Renal cortex interstitium (tissue), 11 donors: ENCODE data around the gene MCU. TPM values are rescaled to one million over a fixed set of nuclear protein-coding genes. Genes with fewer than 3 reads are reported as not detected.

ENCODE experiments used
- DNase-seq, 11 donors: peaks; one replicate each; pipeline ENCODE4 v3.0.0-alpha.2; 2013; ENCODE audit warnings: low read depth in 9 of 11, low spot score in 4 of 11; ENCODE audit errors: extremely low read depth in 1 of 11
- polyA plus RNA-seq, 3 donors: library from polyadenylated mRNA; unstranded; fragments of 120-200 nt; gene quantifications; one replicate each; pipeline ENCODE4 v1.2.1, GENCODE V29; 2013; ENCODE audit not compliant: insufficient read length in 3 of 3

The MCU gene
- polyA plus RNA-seq, 3 donors, result 41.0 to 51.6 (median 44.1) TPM

- DNase-seq, result no peak
These were observed 90.8 kb downstream of the MCU start for GRCh38 chr10:72782649-72783330.

DNA sequence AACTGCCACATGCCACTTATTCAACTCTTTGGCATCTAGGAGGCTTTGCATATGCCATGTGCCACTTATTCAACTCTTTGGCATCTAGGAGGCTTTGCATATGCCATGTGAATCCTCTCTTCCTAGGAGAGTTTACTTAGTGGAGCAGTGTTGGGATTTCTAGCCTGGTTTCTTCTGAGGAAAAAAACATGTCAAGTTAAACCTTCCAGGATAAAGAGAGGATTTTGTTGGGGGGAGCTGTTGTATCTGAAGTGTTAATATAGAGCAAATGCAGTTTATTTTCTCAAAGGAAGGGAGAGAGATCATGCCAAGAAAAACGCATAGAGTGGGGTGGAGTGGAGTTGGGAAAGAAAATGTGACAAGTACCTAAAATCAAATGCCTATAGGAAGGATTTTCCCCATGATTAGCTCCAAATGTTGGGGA is 91.5 kb downstream of the MCU start:
- DNase-seq, result no peak

- DNase-seq, result peak; percentile 44 to 78 (median 56)
These were observed 92.8 kb downstream of the MCU start for GRCh38 chr10:72784551-72785351.

- no peak for DNase-seq
These were observed 93.5 kb downstream of the MCU start for GRCh38 chr10:72785409-72785808.

DNA sequence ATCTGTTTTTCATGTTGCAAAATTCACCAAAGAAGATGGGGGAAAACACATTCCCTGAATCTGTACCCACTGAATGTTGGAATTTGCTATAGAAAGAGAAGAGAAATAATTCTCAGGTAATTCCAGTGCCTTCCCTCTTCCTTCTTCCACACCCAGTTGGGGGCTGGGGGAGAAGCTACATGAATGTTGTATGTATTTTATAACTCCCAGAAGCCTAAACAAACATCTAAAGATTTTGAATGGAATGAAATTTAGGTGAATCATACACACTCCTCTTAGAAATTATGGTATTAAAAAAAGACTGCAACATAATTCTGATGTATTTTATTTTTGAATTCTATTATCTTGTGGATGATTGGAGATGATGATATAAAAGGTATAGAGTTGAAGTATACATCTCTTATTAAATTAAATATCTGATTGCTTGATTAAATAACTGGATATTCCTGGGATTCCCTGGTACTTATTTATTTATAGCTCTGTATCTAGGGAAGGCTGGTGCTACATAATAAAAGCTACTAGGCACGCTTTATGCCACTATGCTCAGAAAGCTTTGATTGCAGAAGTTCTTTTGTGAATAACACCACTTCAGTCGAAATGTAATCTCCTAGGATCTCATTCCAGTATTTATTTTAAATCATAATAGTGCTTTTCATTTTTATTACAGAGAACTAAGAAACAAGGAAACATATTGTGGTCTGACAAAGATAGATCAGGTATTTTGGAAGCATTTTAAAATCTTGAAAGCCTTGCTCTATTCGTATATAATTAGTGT is 98.5 kb downstream of the MCU start:
- DNase-seq, result no peak

- no peak for DNase-seq
These were observed 100.3 kb downstream of the MCU start for GRCh38 chr10:72792288-72792687.

GRCh38 chr10:72793752-72794151 is 101.8 kb downstream of the MCU start:
- no peak for DNase-seq

- no peak for DNase-seq
These were observed 102.3 kb downstream of the MCU start for GRCh38 chr10:72794260-72794659.

DNA sequence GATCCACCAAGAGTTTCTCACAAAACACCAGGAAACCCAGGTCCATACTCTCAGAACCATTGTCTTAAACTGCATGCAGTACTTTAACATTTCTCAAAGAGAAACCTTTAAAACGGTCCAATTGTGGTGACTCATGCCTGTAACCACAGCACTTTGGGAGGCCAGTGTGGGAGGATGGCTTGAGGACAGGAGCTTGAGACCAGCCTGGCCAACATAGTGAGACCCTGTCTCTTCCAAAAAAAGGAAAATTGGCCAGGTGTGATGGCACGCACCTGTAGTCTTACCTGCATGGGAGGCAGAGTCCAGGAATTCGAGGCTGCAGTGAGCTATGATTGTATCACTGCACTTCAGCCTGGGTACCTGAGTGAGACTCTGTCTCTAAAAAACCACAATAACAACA is 104.1 kb downstream of the MCU start:
- no peak for DNase-seq

GRCh38 chr10:72796538-72796937 is 104.6 kb downstream of the MCU start:
- no peak for DNase-seq

DNA sequence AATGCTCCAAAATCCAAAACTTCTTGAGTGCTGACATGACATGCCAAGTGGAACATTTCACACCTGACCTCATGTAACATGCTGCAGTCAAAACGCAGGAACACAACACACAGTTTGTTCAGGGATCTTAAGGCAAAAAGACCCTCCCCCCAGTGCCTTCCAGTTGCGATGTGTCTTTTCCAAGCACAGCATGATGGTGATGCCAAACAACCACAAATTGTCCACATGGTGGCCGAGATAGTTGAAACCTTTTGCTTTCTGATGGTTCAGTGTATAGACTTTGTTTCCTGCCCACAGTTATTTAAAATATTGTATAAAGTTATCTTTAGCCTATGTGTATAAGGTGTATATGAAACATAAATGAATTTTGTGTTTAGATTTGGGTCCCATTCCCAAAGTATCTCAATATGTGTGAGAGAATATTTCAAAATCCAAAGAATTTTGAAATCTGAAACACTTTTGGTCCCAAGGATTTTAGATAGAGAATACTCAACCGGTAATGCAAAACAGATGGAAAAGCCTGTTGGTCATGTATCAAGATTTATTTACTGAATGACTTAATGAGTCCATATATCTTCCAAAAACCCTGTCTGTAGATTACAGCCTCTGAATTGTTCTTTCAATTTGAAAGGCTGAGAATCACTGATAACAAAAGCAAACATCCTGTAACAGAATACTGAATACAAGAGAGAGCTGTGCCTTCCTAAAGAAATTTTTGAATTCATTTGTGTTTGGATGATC is 108.2 kb downstream of the MCU start:
- peak in 1 of 11 donors; percentile 31 for DNase-seq

DNA sequence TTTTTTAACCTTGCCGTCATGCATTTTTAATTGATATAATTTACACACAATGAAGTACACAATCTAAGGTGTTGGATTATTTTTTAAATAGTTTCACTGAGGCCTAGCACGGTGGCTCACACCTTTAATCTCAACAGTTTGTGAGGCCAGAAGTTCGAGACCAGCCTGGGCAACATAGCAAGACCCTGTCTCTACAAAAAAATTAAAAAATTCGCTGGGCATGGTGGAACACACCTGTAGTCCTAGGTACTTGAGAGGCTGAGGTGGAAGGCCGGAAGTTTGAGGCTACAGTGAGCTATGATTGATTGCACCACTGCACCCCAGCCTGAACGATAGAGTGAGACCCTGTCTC is 108.8 kb downstream of the MCU start:
- no peak for DNase-seq

DNA sequence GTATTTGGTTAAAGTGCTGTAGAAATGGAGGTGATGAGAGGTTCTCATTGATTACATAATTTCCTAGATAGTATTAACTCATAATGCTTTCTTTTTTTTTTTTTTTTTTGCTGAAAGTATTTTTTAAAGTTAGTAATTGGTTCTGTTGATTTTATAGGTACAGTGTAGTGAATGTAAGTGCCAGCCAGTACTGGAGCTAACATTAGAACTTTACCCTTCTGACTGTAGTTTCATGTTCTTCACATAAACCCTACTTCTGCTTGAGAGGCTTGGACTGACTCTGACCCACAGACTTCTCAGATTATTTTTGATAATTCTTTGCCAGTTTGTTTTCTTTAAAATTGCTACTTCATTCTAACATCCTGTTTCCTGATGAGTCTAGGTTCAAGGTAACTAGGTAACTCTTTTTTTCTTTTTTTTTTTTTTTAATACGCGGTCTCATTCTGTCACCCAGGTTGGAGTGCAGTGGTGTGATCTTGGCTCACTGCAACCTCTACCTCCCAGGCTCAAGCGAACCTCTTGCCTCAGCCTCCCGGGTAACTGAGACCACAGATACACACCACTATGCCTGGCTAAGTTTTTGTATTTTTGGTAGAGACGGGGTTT is 109.4 kb downstream of the MCU start:
- no peak for DNase-seq

- no peak for DNase-seq
These were observed 110.4 kb downstream of the MCU start for GRCh38 chr10:72802332-72802731.

DNA sequence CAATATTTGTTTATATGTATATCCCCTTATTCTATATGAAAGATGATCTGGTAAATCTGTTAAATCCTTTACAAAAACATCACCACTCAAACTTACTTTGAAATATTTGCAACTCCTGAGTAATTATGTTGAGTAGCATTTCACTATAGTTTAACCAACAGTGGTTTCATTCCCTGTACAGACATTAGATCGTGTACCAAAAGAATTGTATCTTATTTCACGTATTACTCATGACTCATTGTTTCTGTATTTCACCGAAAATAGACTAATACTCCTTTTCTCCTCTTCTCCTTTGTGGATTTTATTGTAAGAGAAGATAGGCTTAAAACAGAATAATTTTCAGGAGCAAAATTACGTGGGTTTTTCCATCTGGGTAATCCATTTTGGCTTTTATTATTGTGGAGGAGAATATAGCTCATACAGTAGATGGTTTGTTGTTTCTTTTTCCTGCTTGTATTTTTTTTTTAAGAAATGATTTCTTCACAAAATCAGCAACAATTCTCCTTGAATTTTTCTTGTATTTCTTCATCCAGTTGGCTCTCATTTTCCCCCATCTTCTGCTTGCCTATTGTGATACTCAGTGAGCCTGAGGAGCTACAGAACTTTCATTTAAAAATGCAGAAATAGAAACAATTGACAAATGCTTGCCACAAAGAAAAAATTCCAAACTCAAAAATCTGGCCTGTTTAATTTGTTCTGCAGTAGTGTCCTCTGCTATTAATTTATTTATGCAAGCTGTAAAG is 111.0 kb downstream of the MCU start:
- no peak for DNase-seq

DNA sequence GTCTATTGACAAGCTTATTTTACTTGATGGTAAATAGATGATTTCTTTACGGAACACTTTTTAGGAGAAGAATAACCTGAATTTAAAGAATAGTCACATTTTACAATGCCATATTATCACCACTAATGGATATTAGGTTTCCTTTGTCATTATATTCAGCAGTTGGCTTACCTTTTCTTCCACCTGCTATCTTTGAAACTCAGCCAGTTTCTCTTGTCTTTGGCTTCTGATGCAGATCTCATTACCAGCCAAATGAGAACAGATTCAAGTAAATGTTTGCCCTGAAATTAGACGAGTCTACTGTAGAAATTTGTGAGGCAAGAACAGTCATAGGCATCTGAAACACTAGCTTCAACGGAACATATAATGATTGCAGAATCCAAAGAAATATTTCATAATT is 116.1 kb downstream of the MCU start:
- no peak for DNase-seq

DNA sequence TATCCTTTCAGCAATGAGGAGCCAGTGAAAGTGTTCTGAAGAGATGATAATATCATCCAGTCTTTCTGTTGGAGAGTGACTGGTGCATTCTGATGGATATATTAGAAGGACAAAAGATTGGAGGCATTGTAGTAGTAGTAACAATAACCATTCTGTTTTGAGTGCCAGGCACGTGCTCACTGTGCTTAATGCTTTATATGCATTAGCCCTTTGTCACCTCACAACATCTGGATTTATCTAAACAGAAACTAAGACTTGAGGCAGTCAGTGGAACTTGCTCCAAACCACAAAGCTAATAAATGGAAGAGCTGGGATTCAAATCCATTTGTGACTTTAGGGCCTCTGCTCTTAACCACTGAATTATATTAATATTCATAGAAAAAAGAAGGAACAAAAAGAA is 117.1 kb downstream of the MCU start:
- DNase-seq, result no peak

DNA sequence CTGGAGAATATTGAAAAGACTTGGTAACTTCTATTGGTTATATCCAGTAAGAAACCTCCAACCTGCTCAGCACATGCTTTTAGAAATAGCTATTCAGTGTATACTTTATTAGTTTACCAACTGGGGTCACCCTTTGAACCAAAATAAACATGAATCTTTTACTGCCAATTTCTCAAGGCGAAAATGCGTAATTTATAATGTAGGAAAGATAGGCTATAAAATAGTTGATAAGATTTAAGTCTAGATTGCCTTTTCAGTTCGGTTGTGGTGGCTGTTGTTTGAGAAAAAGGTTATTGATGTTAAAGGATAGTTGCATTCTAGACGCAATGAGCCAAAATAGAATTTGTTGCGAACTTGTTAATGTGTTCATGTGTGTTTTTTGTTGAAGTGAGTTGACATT is 119.0 kb downstream of the MCU start:
- DNase-seq, result no peak
